Activated CD8-positive, alpha-beta memory T cell treated with anti-CD3 and anti-CD28 coated beads for 36 hours (primary cell): ENCODE results near the gene KIF2C. TPM values are rescaled to one million over a fixed set of nuclear protein-coding genes. Genes with fewer than 3 reads are reported as not detected.
"Not testable (repeated sequence)": the region's sequence is repeated elsewhere in the genome, so short reads cannot be mapped to it uniquely, and the experiment has no call there.

Experiments used
- CTCF ChIA-PET: fragments of 350-600 bp; sonication (Branson Sonifier 250); formaldehyde crosslinking; loops from one replicate; lab custom pipeline; 2021; ENCODE audit warnings: antibody characterized with exemption; lab: Charles Lee
- POLR2A ChIA-PET: fragments of 350-600 bp; sonication (Branson Sonifier 250); formaldehyde crosslinking; loops from one replicate; lab custom pipeline; 2021; ENCODE audit warnings: antibody characterized with exemption; lab: Charles Lee
- total RNA-seq, 2 experiments: library from RNA; stranded (reverse); gene quantifications; one replicate each; pipeline ENCODE4 v1.2.3, GENCODE V29; 2021

Gene KIF2C
- total RNA-seq, 2 experiments from 2014 or later = 45.4 to 49.1 TPM

GRCh38 chr1:44738953-44739306 is 707 bp upstream of the KIF2C start:
- CTCF ChIA-PET = not testable (repeated sequence)
- POLR2A ChIA-PET = interaction anchor here (0.6 to 1.6 kb wide), 4 partner anchors 8 to 753 kb away, joined by 3 to 4 read pairs (median 4); partner anchors contain the start of gene PLK3

- ChIA-PET CTCF (interaction anchor here (1.0 to 2.8 kb wide), 3 partner anchors 9 to 47 kb away, joined by 3 to 14 read pairs (median 3); partner anchors contain the start of gene RNU5D-1), POLR2A (interaction anchor here (0.7 to 1.6 kb wide), 5 partner anchors 9 to 60 kb away, joined by 3 to 10 read pairs (median 4); partner anchors contain the start of genes PLK3, RNU5D-1 and RPS8)
These were observed 561 bp downstream of the KIF2C start for GRCh38 chr1:44740179-44740617.

- ChIA-PET CTCF (interaction anchor here (0.6 kb wide), 1 partner anchor 1083 kb away, joined by 3 read pairs; no protein-coding TSS in a partner anchor), POLR2A (interaction anchor here (1.2 kb wide), 1 partner anchor 32 kb away, joined by 3 read pairs; no protein-coding TSS in a partner anchor)
These were observed 3.6 kb downstream of the KIF2C start for GRCh38 chr1:44743211-44743610.

GRCh38 chr1:44747878-44748277 is 8.2 kb downstream of the KIF2C start:
- CTCF ChIA-PET = interaction anchor here (0.7 to 1.1 kb wide), 4 partner anchors 11 to 122 kb away, joined by 3 to 4 read pairs (median 4); partner anchors contain the start of gene RNU5D-1
- POLR2A ChIA-PET = interaction anchor here (0.6 kb wide), 1 partner anchor 34 kb away, joined by 4 read pairs; no protein-coding TSS in a partner anchor

GRCh38 chr1:44757420-44757819 is 17.8 kb downstream of the KIF2C start:
- ChIA-PET CTCF (no interaction called here), POLR2A (no interaction called here)

- CTCF ChIA-PET = interaction anchor here (0.9 to 1.3 kb wide), 2 partner anchors 9 to 11 kb away, joined by 3 to 4 read pairs; no protein-coding TSS in a partner anchor
- POLR2A ChIA-PET = no interaction called here
These were observed 19.4 kb downstream of the KIF2C start for GRCh38 chr1:44759077-44759476.

- ChIA-PET CTCF (no interaction called here), POLR2A (interaction anchor here (1.7 kb wide), 1 partner anchor 29 kb away, joined by 7 read pairs; no protein-coding TSS in a partner anchor)
These were observed 21.2 kb downstream of the KIF2C start for GRCh38 chr1:44760876-44761275.

- CTCF ChIA-PET = interaction anchor here (1.0 to 1.2 kb wide), 3 partner anchors 9 to 36 kb away, joined by 3 to 5 read pairs (median 4); partner anchors contain the start of genes RNU5D-1 and RPS8
- POLR2A ChIA-PET = not testable (repeated sequence)
These were observed 26.8 kb downstream of the KIF2C start for GRCh38 chr1:44766421-44766820.

GRCh38 chr1:44775078-44775929 is 35.7 kb downstream of the KIF2C start, which contains the start of gene RPS8:
TSS of gene RPS8 (plus strand) at chr1:44775540. CDS start at chr1:44775597, 57 bp downstream.
- CTCF ChIA-PET = interaction anchor here (0.8 to 2.5 kb wide), 9 partner anchors 9 to 47 kb away, joined by 3 to 16 read pairs (median 6); partner anchors contain the start of genes BTBD19, PLK3 and RNU5D-1
- POLR2A ChIA-PET = interaction anchor here (0.8 to 3.8 kb wide), 16 partner anchors 9 to 528 kb away, joined by 3 to 30 read pairs (median 6); partner anchors contain the start of genes BTBD19, HECTD3, PLK3 and RNU5D-1

GRCh38 chr1:44775930-44776729 is 36.5 kb downstream of the KIF2C start:
- ChIA-PET CTCF (interaction anchor here (1.2 to 2.5 kb wide), 6 partner anchors 9 to 45 kb away, joined by 3 to 16 read pairs (median 6); partner anchors contain the start of genes BTBD19, PLK3 and RNU5D-1), POLR2A (interaction anchor here (0.8 to 3.8 kb wide), 13 partner anchors 8 to 527 kb away, joined by 3 to 30 read pairs (median 7); partner anchors contain the start of genes BTBD19, HECTD3, PLK3 and RNU5D-1)

GRCh38 chr1:44776730-44777068 is 37.1 kb downstream of the KIF2C start:
- POLR2A ChIA-PET = interaction anchor here (1.5 to 3.8 kb wide), 5 partner anchors 24 to 55 kb away, joined by 11 to 30 read pairs (median 25); partner anchors contain the start of genes BTBD19, PLK3 and RNU5D-1
- CTCF ChIA-PET = interaction anchor here (1.2 to 1.8 kb wide), 4 partner anchors 8 to 31 kb away, joined by 3 to 16 read pairs (median 6); partner anchors contain the start of genes BTBD19 and PLK3

GRCh38 chr1:44777547-44777946 is 37.9 kb downstream of the KIF2C start:
- ChIA-PET POLR2A (interaction anchor here (3.8 kb wide), 1 partner anchor 31 kb away, joined by 25 read pairs; the partner anchor contains the start of gene BTBD19), CTCF (no interaction called here)

GRCh38 chr1:44777969-44778635 is 38.5 kb downstream of the KIF2C start:
- POLR2A ChIA-PET = interaction anchor here (3.8 kb wide), 1 partner anchor 31 kb away, joined by 25 read pairs; the partner anchor contains the start of gene BTBD19
- CTCF ChIA-PET = no interaction called here

GRCh38 chr1:44778705-44779576 is 39.3 kb downstream of the KIF2C start:
- POLR2A ChIA-PET = interaction anchor here (0.6 kb wide), 1 partner anchor 521 kb away, joined by 3 read pairs; no protein-coding TSS in a partner anchor
- CTCF ChIA-PET = interaction anchor here (2.8 kb wide), 1 partner anchor 14 kb away, joined by 11 read pairs; no protein-coding TSS in a partner anchor

GRCh38 chr1:44780583-44781121 is 41.0 kb downstream of the KIF2C start:
- POLR2A ChIA-PET = interaction anchor here (0.5 to 0.9 kb wide), 3 partner anchors 29 to 49 kb away, joined by 3 to 4 read pairs (median 3); partner anchors contain the start of gene RNU5D-1
- CTCF ChIA-PET = interaction anchor here (0.6 to 2.8 kb wide), 4 partner anchors 13 to 231 kb away, joined by 3 to 11 read pairs (median 4); partner anchors contain the start of genes RNU5D-1 and UROD

- ChIA-PET POLR2A (interaction anchor here (0.9 to 4.4 kb wide), 6 partner anchors 8 to 202 kb away, joined by 3 to 29 read pairs (median 6); partner anchors contain the start of genes BTBD19, DYNLT4, EIF2B3 and RNU5D-1), CTCF (interaction anchor here (1.1 kb wide), 2 partner anchors 16 to 44 kb away, joined by 3 read pairs; partner anchors contain the start of genes KIF2C and PLK3)
These were observed 44.1 kb downstream of the KIF2C start for GRCh38 chr1:44783697-44784093.
